ENCODE data around the gene ELL. TPM values are rescaled to one million over a fixed set of nuclear protein-coding genes. Genes with fewer than 3 reads are reported as not detected.

ELL gene
- total RNA-seq, 1 donor from 2014 or later: 15.5 TPM

DNA sequence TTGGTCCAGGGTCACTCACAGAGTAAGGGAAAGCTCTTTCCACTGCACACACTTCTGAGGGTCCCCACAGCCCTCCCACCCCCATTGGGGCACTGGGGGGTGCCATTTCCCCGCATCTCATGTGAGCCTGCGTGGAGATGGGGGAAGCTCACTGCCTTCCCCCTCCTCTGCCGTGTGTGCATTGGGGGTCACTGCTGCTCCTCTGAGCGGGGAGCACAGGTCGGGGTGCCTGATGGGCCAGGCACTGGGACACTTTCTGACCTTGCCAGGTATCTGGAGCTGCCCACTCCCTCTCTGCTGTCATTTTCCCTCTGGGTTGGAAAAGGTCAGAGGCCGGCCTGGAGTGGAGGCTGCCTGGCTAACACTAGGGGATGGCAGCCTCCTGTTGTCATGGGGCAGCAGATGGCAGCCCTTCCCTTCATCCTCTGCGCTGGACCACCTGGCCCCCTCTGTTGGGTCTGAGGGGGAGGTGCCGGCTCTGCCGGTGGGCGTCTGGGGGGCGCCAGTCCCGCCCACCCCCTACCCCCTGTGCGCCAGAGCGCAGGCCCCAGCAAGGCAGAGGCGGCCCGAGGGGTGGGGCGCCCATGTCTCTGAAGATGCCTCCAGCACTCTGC, 93.6 kb downstream of the ELL start:
- Mint-ChIP-seq H3K4me3 (ENCODE audit: low read depth) (no peak overlapping the region), H3K9me3 (ENCODE audit: low read depth) (no peaks in the 10 kb centered on the region), H3K36me3 (ENCODE audit: insufficient read depth) (no peaks in the 10 kb centered on the region), H3K27ac (no peak overlapping the region), H3K4me1 (ENCODE audit: low read depth) (peaks cover 3% of the 10 kb centered on the region), H3K27me3 (peaks cover 3% of the 10 kb centered on the region)
- no peak for DNase-seq (ENCODE audit: low spot score, unreplicated experiment)
- TF ChIP-seq, protein P1, sequence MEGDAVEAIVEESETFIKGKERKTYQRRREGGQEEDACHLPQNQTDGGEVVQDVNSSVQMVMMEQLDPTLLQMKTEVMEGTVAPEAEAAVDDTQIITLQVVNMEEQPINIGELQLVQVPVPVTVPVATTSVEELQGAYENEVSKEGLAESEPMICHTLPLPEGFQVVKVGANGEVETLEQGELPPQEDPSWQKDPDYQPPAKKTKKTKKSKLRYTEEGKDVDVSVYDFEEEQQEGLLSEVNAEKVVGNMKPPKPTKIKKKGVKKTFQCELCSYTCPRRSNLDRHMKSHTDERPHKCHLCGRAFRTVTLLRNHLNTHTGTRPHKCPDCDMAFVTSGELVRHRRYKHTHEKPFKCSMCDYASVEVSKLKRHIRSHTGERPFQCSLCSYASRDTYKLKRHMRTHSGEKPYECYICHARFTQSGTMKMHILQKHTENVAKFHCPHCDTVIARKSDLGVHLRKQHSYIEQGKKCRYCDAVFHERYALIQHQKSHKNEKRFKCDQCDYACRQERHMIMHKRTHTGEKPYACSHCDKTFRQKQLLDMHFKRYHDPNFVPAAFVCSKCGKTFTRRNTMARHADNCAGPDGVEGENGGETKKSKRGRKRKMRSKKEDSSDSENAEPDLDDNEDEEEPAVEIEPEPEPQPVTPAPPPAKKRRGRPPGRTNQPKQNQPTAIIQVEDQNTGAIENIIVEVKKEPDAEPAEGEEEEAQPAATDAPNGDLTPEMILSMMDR (IDR thresholded peaks at IDR 0.05; ENCODE audit: unreplicated experiment): no peak

DNA sequence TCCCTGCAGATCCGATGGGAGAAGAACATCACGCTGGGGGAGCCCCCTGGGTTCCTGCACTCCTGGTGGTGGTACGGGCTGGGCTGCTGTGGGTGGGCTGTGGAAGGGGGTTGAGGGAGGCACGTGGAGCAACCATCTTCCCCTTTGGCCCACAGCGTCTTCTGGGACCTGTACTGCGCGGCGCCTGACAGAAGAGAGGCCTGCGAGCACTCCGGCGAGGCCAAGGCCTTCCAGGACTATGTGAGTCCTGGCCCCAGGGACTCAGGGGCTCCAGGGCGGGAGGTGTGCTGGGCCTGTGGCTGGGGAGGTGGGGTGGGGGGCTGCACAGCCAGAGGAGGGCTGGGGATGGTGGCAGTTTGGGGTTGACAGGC, 94.1 kb downstream of the ELL start:
- DNase-seq (ENCODE audit: low spot score, unreplicated experiment): no peak
- H3K4me3 Mint-ChIP-seq (ENCODE audit: low read depth): no peak overlapping the region
- TF ChIP-seq, protein P1 (IDR thresholded peaks at IDR 0.05; ENCODE audit: unreplicated experiment): no peak
- peaks cover 3% of the 10 kb centered on the region for H3K4me1 Mint-ChIP-seq (ENCODE audit: low read depth)
- H3K36me3 Mint-ChIP-seq (ENCODE audit: insufficient read depth): no peaks in the 10 kb centered on the region
- peaks cover 9% of the 10 kb centered on the region for H3K27me3 Mint-ChIP-seq
- H3K9me3 Mint-ChIP-seq (ENCODE audit: low read depth): no peaks in the 10 kb centered on the region
- no peak overlapping the region for H3K27ac Mint-ChIP-seq

DNA sequence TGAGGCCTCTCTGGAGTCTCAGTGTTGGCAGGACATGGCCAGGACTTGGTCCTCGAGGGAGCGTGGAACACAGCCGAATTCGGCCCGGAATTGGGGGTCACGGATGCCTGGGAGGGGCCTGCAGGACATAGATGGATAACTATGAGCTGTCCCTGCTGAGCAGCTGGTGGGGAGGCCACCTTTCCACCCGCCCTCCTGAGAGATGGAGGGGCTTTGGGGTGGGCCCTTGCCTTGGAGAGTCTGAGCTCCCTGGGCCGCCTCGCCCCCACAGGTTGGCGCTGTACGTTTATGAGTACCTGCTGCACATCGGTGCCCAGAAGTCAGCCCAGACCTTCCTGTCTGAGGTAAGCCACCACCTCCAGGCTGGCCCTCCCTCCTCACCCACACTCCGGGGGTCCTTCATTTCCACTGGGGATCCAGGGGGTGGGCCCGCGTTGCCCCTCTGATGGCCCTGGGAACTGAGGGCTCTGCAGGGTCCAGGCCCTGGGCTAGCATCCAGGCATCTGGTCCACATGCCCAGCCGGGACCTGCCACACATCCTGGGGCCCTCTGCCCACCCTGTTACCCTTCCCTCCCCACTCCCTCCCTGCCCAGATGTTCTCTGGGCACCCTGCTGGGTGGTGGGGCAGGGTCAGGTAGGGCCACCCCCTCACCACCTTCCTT, 94.7 kb downstream of the ELL start:
- peaks cover 3% of the 10 kb centered on the region for H3K4me1 Mint-ChIP-seq (ENCODE audit: low read depth)
- peaks cover 10% of the 10 kb centered on the region for H3K27me3 Mint-ChIP-seq
- H3K4me3 Mint-ChIP-seq (ENCODE audit: low read depth): no peak overlapping the region
- no peaks in the 10 kb centered on the region for H3K36me3 Mint-ChIP-seq (ENCODE audit: insufficient read depth)
- TF ChIP-seq, protein P1 (IDR thresholded peaks at IDR 0.05; ENCODE audit: unreplicated experiment): no peak
- DNase-seq (ENCODE audit: low spot score, unreplicated experiment): no peak
- H3K27ac Mint-ChIP-seq: no peak overlapping the region
- H3K9me3 Mint-ChIP-seq (ENCODE audit: low read depth): no peaks in the 10 kb centered on the region

- peaks cover 13% of the 10 kb centered on the region for H3K27me3 Mint-ChIP-seq
- peaks cover 1% of the 10 kb centered on the region for H3K4me1 Mint-ChIP-seq (ENCODE audit: low read depth)
- no peaks in the 10 kb centered on the region for H3K36me3 Mint-ChIP-seq (ENCODE audit: insufficient read depth)
- H3K4me3 Mint-ChIP-seq (ENCODE audit: low read depth): no peak overlapping the region
- no peak overlapping the region for H3K27ac Mint-ChIP-seq
- TF ChIP-seq, protein P1 (IDR thresholded peaks at IDR 0.05; ENCODE audit: unreplicated experiment): no peak
- no peaks in the 10 kb centered on the region for H3K9me3 Mint-ChIP-seq (ENCODE audit: low read depth)
- no peak for DNase-seq (ENCODE audit: low spot score, unreplicated experiment)
These were observed 95.5 kb downstream of the ELL start for GRCh38 chr19:18426416-18426767.

DNA sequence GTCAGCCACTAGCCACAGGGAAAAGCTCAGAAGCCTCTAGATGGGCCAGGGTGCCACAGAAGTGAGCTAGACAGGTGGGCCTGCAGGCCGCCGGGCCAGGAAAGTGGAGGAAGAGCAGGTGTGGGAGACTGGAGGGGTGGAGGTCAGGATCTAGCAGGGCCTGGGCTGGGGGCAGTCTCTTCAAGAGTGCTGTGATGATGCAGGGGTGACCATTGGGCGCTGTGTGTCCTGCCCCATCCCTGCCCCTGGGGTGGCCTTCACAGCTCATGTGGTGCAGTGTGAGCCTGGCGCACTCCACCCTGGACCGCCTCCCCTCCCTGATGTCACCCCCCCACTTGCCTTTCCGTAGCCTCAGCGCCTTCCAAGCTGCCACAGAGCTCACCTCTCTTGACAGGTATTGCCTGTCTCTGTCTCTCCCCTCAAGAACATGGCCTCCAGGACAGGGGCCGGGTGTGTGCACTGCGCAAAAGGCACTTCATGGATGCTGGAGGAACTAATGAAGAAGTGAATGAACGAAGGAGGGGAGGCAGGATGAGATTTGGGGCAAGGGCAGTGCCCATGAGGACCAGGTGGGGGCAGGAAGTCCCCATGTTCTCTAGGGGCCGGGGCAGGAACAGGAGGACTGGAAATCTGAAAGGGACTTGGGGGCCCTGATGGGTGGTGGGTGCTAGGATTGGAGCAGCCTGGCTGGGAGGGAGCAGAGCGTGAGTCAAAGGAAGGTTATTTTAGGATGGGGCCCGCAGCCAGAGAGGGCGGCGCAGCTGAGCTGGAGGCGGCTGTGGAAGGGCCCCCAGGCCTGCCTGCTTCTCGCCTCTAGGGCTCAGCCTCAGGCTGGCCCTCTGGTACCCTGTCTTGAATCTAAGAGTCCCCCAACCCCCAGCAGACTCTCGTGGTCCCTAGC, 96.1 kb downstream of the ELL start:
- Mint-ChIP-seq H3K27ac (no peak overlapping the region), H3K4me3 (ENCODE audit: low read depth) (no peak overlapping the region)
- no peak for DNase-seq (ENCODE audit: low spot score, unreplicated experiment)

More for the DNA sequence above, 96.1 kb downstream of the ELL start:
- Mint-ChIP-seq H3K9me3 (ENCODE audit: low read depth) (no peaks in the 10 kb centered on the region), H3K4me1 (ENCODE audit: low read depth) (peaks cover 1% of the 10 kb centered on the region), H3K27me3 (peaks cover 20% of the 10 kb centered on the region), H3K36me3 (ENCODE audit: insufficient read depth) (no peaks in the 10 kb centered on the region)
- TF ChIP-seq, protein P1 (IDR thresholded peaks at IDR 0.05; ENCODE audit: unreplicated experiment): no peak
